GM15510 (cell line): ENCODE data around the gene HKDC1.

Source experiments
- POLR2A ChIP-seq: IDR thresholded peaks from 3 replicates; pipeline ENCODE4 v1.6.1; 2011; ENCODE audit warnings: borderline replicate concordance; ENCODE audit not compliant: insufficient read length; ENCODE audit errors: extremely low read depth

The HKDC1 gene

DNA sequence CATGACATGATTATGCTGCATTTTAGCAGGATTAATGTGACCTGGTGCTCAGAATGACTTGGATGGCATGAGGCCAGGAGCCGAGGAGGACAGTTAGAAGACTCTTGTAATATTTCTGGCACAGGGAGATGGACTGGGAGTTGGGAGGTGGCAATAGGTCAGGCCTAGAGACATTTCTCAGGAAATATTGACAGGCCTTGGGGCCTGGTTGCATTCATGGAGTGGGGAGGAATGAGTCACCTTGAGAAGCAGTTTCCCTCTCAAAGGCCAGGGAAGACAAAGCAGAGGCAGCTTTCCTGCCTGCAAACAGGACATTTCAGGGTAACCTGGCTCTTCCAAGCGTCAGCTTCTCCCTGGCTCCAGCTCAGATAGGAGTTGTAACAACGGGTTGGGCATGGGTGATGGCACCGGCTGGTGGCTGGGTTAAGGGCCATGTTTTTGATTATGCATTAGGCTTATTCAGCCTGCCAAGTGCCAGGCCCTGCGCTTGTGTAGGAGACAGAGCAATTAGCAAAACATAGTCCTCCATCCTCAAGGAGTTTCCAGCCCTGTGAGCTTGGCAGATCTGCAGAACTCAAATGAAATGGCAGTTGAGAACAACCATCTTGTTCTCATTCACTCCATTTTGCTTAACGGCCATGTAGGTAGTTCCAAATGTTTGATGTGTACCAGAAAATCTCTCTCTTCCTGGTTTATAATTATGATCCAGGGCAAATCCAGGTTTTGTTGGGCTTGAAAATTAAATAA is 96.4 kb downstream of the HKDC1 start:
- no peak for TF ChIP-seq POLR2A
